Sigmoid colon (tissue), 7 donors: Measurements from ENCODE around the gene C10orf62. TPM values are rescaled to one million over a fixed set of nuclear protein-coding genes. Genes with fewer than 3 reads are reported as not detected.

Experiments used
- DNase-seq: peaks from one replicate; pipeline ENCODE4 v3.0.0-alpha.2; 2019
- H3K27ac ChIP-seq, 4 donors: fragments of 200-600 bp; sonication (generic); one replicate each; pipeline ENCODE4 v1.5.1; 2016 to 2019; ENCODE audit warnings: mild to moderate bottlenecking in 1 of 4
- H3K27me3 ChIP-seq, 3 donors: fragments of 200-600 bp; sonication (generic); one replicate each; pipeline ENCODE4 v1.5.1; 2019; ENCODE audit warnings: mild to moderate bottlenecking in 1 of 3
- H3K36me3 ChIP-seq, 4 donors: fragments of 200-600 bp; sonication (generic); one replicate each; pipeline ENCODE4 v1.5.1; 2016 to 2019
- H3K4me1 ChIP-seq, 4 donors: fragments of 200-600 bp; sonication (generic); one replicate each; pipeline ENCODE4 v1.5.1; 2017 to 2019
- H3K4me3 ChIP-seq, 4 donors: fragments of 200-600 bp; sonication (generic); one replicate each; pipeline ENCODE4 v1.5.1; 2017 to 2019; ENCODE audit warnings: mild to moderate bottlenecking in 2 of 4, moderate library complexity in 1 of 4
- H3K9me3 ChIP-seq, 4 donors: fragments of 200-600 bp in 3 of 4; sonication (generic) in 3 of 4; one replicate each; pipeline versions ENCODE4 v1.5.1 to v1.6.1; 2013 to 2019
- EP300 ChIP-seq, 4 donors: sonication (generic); formaldehyde crosslinking; IDR thresholded peaks; one replicate each; pipeline ENCODE4 v1.6.1; 2017; ENCODE audit warnings: antibody characterized with exemption in 4 of 4
- POLR2A ChIP-seq, 2 donors: fragments of 450-650 bp; IDR thresholded peaks; one replicate each; pipeline ENCODE4 v1.6.1; 2016; ENCODE audit warnings: antibody characterized with exemption in 2 of 2, mild to moderate bottlenecking in 2 of 2, moderate library complexity in 2 of 2
- POLR2AphosphoS5 ChIP-seq, 4 donors: sonication (generic); formaldehyde crosslinking; IDR thresholded peaks; one replicate each; pipeline ENCODE4 v1.6.1; 2017; ENCODE audit warnings: antibody characterized with exemption in 4 of 4
- WGBS, 2 donors: extraction: QIAGEN DNeasy Blood & Tissue Kit; methylation state at CpG; one replicate each; pipeline ENCODE4 v1.1.7; 2013; 5-methylcytosine and 5-hydroxymethylcytosine counted together
- intact Hi-C: fragments of 100-400 bp; cut with DNase I; formaldehyde crosslinking; loops from one replicate; pipeline ENCODE4 v1.15.1; 2023
- polyA plus RNA-seq, 3 donors: library from polyadenylated mRNA; stranded (reverse); fragments of 200-250 nt; gene quantifications; one replicate each; pipeline ENCODE4 v1.2.3, GENCODE V29; 2013
- total RNA-seq, 4 donors: library from RNA; depleted of rRNA; stranded (reverse); fragments of >200 nt; gene quantifications; one replicate each; pipeline ENCODE4 v1.1.0, GENCODE V29; 2016
- TF ChIP-seq, protein P1 (sequence below), 4 experiments: fragments of 450-650 bp in 3 of 4; fragments of 200-600 bp in 1 of 4; IDR thresholded peaks; one replicate each; pipeline ENCODE4 v1.5.1; 2016 to 2019; ENCODE audit warnings: antibody characterized with exemption in 4 of 4, mild to moderate bottlenecking in 3 of 4, moderate library complexity in 2 of 4
- donor health status: healthy with polysubstance abuse.
- donor health status: Bipolar disorder and iron deficiency.
- donor health status: healthy.

The C10orf62 gene
- total and polyA plus RNA-seq, 7 donors = not detected

- no peak for DNase-seq
- no peak for TF ChIP-seq POLR2AphosphoS5 (IDR thresholded peaks at IDR 0.05)
- TF ChIP-seq POLR2A (IDR thresholded peaks at IDR 0.05) = no peak
- H3K36me3 ChIP-seq = no peaks in the 10 kb centered on the region
- H3K9me3 ChIP-seq = no peaks in the 10 kb centered on the region
- 79 to 87% methylated on average over 4 of the region's 4 CpGs for WGBS, 2 donors
- no peak overlapping the region for H3K4me3 ChIP-seq
- H3K4me1 ChIP-seq = peaks cover 0 to 35% (median 24%) of the 10 kb centered on the region in 4 donors
- intact Hi-C loops = no loop called here
- no peaks in the 10 kb centered on the region for H3K27me3 ChIP-seq
- H3K27ac ChIP-seq = no peak overlapping the region
These were observed 42.3 kb upstream of the C10orf62 start for GRCh38 chr10:97547271-97547600.

- H3K9me3 ChIP-seq = no peaks in the 10 kb centered on the region
- intact Hi-C loops = no loop called here
- TF ChIP-seq, protein P1, sequence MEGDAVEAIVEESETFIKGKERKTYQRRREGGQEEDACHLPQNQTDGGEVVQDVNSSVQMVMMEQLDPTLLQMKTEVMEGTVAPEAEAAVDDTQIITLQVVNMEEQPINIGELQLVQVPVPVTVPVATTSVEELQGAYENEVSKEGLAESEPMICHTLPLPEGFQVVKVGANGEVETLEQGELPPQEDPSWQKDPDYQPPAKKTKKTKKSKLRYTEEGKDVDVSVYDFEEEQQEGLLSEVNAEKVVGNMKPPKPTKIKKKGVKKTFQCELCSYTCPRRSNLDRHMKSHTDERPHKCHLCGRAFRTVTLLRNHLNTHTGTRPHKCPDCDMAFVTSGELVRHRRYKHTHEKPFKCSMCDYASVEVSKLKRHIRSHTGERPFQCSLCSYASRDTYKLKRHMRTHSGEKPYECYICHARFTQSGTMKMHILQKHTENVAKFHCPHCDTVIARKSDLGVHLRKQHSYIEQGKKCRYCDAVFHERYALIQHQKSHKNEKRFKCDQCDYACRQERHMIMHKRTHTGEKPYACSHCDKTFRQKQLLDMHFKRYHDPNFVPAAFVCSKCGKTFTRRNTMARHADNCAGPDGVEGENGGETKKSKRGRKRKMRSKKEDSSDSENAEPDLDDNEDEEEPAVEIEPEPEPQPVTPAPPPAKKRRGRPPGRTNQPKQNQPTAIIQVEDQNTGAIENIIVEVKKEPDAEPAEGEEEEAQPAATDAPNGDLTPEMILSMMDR (IDR thresholded peaks at IDR 0.05) = no peak
- TF ChIP-seq POLR2AphosphoS5 (IDR thresholded peaks at IDR 0.05) (no peak), EP300 (IDR thresholded peaks at IDR 0.05) (no peak), POLR2A (IDR thresholded peaks at IDR 0.05) (no peak)
These were observed 41.6 kb upstream of the C10orf62 start for GRCh38 chr10:97547962-97548361.

DNA sequence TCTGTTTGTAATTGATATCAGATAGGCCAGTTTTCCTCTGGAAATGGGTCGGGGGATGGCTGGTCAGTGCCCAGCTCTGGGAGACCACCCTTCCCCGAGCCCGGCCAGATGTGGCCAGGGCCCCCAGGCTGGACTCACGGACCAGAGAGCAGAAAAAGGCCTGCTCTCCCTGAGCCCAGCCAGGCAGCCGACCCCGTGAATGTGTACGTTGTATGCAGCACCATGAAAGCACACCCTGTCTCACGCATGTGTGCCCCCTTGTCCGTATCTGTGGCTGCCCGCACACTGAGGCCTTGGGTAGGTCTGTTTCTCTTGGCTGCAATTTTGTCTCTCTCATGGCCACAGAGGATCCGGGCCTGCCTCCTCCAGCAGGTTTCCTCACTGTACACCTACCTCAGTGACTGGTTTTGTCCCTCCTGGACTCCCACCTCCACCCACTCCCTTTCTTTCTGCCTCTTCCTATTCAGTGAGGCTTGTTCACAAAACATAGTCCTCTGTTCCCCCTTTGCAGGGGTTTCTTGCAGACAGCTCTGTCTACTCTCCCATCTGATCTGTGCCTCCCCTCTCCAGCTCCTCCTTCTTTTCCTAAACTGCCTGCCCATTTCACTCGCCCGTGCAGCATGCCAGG is 40.6 kb upstream of the C10orf62 start:
- Histone ChIP-seq H3K4me3 (no peak overlapping the region), H3K27me3 (no peaks in the 10 kb centered on the region), H3K4me1 (peaks cover 0 to 26% (median 15%) of the 10 kb centered on the region in 4 donors), H3K36me3 (no peaks in the 10 kb centered on the region), H3K9me3 (no peaks in the 10 kb centered on the region), H3K27ac (peak overlapping the region in 2 of 4 donors; percentile 52 to 60)
- DNase-seq = no peak
- TF ChIP-seq POLR2AphosphoS5 (IDR thresholded peaks at IDR 0.05) (no peak), POLR2A (IDR thresholded peaks at IDR 0.05) (no peak)
- TF ChIP-seq, protein P1 (IDR thresholded peaks at IDR 0.05) = no peak
- intact Hi-C loops = no loop called here
- 90 to 91% methylated on average over 13 of the region's 13 CpGs for WGBS, 2 donors

More at GRCh38 chr10:97547962-97548361, 41.6 kb upstream of the C10orf62 start:
- WGBS, 2 donors = 73 to 78% methylated on average over 4 of the region's 4 CpGs
- no peaks in the 10 kb centered on the region for H3K27me3 ChIP-seq
- no peak for DNase-seq
- H3K36me3 ChIP-seq = no peaks in the 10 kb centered on the region
- no peak overlapping the region for H3K4me3 ChIP-seq
- no peak overlapping the region for H3K27ac ChIP-seq
- H3K4me1 ChIP-seq = peaks cover 0 to 28% (median 17%) of the 10 kb centered on the region in 4 donors

DNA sequence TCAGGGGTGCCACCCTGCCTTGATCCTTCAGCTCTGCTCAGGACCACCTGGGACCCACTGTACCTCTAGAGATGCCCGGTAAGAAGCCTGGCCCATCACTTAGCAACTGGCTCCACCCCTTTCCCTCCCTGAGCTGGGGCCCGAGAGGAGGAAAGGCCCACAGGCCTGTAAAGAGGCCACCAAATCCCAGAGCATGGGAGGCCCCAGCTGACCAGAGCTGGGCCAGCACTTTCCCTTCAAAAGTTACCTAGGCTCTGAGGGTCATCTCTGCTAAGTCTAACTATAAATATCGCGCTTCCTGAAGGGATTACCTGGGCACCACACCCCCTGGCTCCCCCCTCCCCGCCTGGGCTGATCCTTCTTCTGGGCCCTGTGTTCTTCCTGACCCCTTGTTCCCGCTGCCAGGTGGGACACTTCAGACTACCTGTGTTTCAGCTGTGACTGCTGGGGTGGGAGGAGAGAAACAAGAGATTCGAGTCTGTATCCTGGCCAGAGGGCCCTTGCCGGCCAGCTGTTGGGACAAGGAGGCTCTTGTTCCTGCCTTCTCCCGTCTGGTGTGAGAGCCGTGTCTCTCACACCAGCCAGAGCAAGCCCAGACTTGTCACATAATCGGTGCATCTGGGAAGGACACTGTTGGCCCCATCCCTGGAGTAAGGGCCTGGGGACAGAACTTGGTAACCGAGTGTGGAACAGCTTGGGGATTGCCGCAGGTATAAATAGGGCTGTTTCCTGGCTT is 39.8 kb upstream of the C10orf62 start:
- no peak for DNase-seq
- Histone ChIP-seq H3K36me3 (no peaks in the 10 kb centered on the region), H3K4me1 (peaks cover 0 to 26% (median 16%) of the 10 kb centered on the region in 4 donors), H3K27me3 (no peaks in the 10 kb centered on the region), H3K27ac (peak overlapping the region; percentile 27 to 60 (median 42)), H3K9me3 (no peaks in the 10 kb centered on the region), H3K4me3 (no peak overlapping the region)
- intact Hi-C loops = loop anchor here (5.0 kb wide), 1 partner anchor 147 kb away; the partner anchor contains the start of gene RRP12
- TF ChIP-seq, protein P1 (IDR thresholded peaks at IDR 0.05) = no peak
- TF ChIP-seq POLR2A (IDR thresholded peaks at IDR 0.05) = no peak
- TF ChIP-seq POLR2AphosphoS5 (IDR thresholded peaks at IDR 0.05) = no peak
- TF ChIP-seq EP300 (IDR thresholded peaks at IDR 0.05) = no peak
- WGBS, 2 donors = 72 to 74% methylated on average over 13 of the region's 13 CpGs

DNA sequence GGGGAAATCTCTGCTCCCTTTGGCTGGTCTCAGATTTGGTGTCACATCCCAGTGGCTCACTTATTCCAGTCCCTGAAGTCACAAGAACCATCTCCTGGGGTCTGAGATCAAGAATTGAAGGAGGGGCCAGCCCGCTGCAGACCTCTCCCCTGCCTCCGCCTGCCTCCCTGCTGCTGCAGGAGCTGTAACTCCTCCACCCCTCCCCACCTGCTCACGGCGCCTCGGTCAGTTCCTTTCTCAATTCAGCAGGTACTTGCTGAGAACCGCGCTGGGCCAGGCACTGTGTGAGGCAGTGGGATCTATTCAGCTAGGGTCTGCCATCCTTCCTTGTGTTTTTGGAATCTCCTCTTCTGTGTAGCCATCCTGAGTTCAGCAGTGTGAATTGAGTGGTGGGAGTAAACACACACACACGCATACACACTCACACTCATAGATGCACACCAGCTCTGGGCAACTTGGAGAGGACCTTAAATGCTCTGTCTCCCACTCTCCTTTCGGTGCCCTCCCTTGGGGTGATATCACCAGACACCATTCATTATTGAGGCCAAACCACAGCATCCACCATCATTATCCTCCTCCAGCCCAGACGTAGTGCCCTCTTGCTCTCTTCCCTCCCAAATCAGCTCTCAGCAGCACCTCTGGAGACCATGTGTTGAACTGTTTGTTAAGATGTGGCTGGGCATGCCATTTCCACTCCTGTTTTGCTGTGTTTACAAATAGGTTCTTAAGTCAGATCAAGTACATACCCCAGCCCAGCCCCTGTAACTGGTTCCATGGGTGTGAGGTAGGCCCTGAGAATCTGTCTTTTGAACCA is 39.0 kb upstream of the C10orf62 start:
- DNase-seq = no peak
- H3K9me3 ChIP-seq = no peaks in the 10 kb centered on the region
- TF ChIP-seq, protein P1 (IDR thresholded peaks at IDR 0.05) = no peak
- TF ChIP-seq EP300 (IDR thresholded peaks at IDR 0.05) (no peak), POLR2AphosphoS5 (IDR thresholded peaks at IDR 0.05) (no peak), POLR2A (IDR thresholded peaks at IDR 0.05) (no peak)
- H3K27me3 ChIP-seq = no peaks in the 10 kb centered on the region
- peak overlapping the region; percentile 27 to 60 (median 42) for H3K27ac ChIP-seq
- H3K36me3 ChIP-seq = no peaks in the 10 kb centered on the region
- H3K4me1 ChIP-seq = peaks cover 0 to 26% (median 16%) of the 10 kb centered on the region in 4 donors
- no peak overlapping the region for H3K4me3 ChIP-seq
- WGBS, 2 donors = 87 to 90% methylated on average over 10 of the region's 10 CpGs
- intact Hi-C loops = loop anchor here (5.0 kb wide), 1 partner anchor 148 kb away; the partner anchor contains the start of gene RRP12
